Measurements from ENCODE around the gene APOBEC3F.

DNA sequence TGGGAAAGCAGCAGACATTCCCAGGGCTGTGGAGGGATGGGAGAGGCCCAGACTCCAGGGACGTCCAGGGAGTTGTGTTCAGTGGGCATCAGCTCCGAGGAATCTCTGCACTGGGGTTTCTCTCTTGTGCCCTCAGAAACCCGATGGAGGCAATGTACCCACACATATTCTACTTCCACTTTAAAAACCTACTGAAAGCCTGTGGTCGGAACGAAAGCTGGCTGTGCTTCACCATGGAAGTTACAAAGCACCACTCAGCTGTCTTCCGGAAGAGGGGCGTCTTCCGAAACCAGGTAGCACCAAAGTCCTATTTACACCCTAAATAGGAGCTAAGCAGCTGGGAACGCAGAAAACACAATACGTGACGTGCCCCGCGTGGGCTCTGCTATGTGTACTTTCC, 11.4 kb upstream of the APOBEC3F start:
- TF ChIP-seq POLR2AphosphoS5 (IDR thresholded peaks at IDR 0.05) (no peak), POLR2A (IDR thresholded peaks at IDR 0.05) (no peak), EP300 (IDR thresholded peaks at IDR 0.05; ENCODE audit: low read depth) (no peak)
- TF ChIP-seq, protein P1, sequence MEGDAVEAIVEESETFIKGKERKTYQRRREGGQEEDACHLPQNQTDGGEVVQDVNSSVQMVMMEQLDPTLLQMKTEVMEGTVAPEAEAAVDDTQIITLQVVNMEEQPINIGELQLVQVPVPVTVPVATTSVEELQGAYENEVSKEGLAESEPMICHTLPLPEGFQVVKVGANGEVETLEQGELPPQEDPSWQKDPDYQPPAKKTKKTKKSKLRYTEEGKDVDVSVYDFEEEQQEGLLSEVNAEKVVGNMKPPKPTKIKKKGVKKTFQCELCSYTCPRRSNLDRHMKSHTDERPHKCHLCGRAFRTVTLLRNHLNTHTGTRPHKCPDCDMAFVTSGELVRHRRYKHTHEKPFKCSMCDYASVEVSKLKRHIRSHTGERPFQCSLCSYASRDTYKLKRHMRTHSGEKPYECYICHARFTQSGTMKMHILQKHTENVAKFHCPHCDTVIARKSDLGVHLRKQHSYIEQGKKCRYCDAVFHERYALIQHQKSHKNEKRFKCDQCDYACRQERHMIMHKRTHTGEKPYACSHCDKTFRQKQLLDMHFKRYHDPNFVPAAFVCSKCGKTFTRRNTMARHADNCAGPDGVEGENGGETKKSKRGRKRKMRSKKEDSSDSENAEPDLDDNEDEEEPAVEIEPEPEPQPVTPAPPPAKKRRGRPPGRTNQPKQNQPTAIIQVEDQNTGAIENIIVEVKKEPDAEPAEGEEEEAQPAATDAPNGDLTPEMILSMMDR (IDR thresholded peaks at IDR 0.05), result no peak
